Activated naive CD4-positive, alpha-beta T cell treated with anti-CD3 and anti-CD28 coated beads, Interleukin-2, amount 50 U/mL, for 24 hours (primary cell): ENCODE results near the gene R3HDM2.
"Not testable (repeated sequence)": the region's sequence is repeated elsewhere in the genome, so short reads cannot be mapped to it uniquely, and the experiment has no call there.

ENCODE experiments used
- H3K27ac Mint-ChIP-seq: one replicate; pipeline ENCODE4 v1.8.0; 2021; ENCODE audit warnings: mild to moderate bottlenecking, mixed read lengths
- H3K27me3 Mint-ChIP-seq: one replicate; pipeline ENCODE4 v1.8.0; 2021; ENCODE audit warnings: mixed read lengths
- H3K36me3 Mint-ChIP-seq: one replicate; pipeline ENCODE4 v1.8.0; 2021; ENCODE audit warnings: mixed read lengths
- H3K4me1 Mint-ChIP-seq: one replicate; pipeline ENCODE4 v1.8.0; 2021; ENCODE audit warnings: mixed read lengths
- H3K4me3 Mint-ChIP-seq: one replicate; pipeline ENCODE4 v1.8.0; 2021; ENCODE audit warnings: mild to moderate bottlenecking, mixed read lengths
- H3K9me3 Mint-ChIP-seq: one replicate; pipeline ENCODE4 v1.8.0; 2021; ENCODE audit warnings: mixed read lengths

R3HDM2 gene

GRCh38 chr12:57388425-57388824 lies 42.4 kb downstream of the R3HDM2 start:
- Mint-ChIP-seq H3K9me3 (no peaks in the 10 kb centered on the region), H3K4me1 (peaks cover 7% of the 10 kb centered on the region), H3K36me3 (peaks cover 7% of the 10 kb centered on the region), H3K27ac (no peak overlapping the region), H3K27me3 (no peaks in the 10 kb centered on the region), H3K4me3 (no peak overlapping the region)

- H3K4me1 Mint-ChIP-seq: no peaks in the 10 kb centered on the region
- no peaks in the 10 kb centered on the region for H3K9me3 Mint-ChIP-seq
- H3K36me3 Mint-ChIP-seq: peaks cover 3% of the 10 kb centered on the region
- H3K4me3 Mint-ChIP-seq: no peak overlapping the region
- H3K27ac Mint-ChIP-seq: no peak overlapping the region
- H3K27me3 Mint-ChIP-seq: no peaks in the 10 kb centered on the region
Observed at GRCh38 chr12:57386187-57386720, 44.6 kb downstream of the R3HDM2 start.

- peaks cover 3% of the 10 kb centered on the region for H3K4me1 Mint-ChIP-seq
- no peak overlapping the region for H3K27ac Mint-ChIP-seq
- H3K4me3 Mint-ChIP-seq: no peak overlapping the region
- no peaks in the 10 kb centered on the region for H3K9me3 Mint-ChIP-seq
- H3K27me3 Mint-ChIP-seq: no peaks in the 10 kb centered on the region
- peaks cover 3% of the 10 kb centered on the region for H3K36me3 Mint-ChIP-seq
Observed at GRCh38 chr12:57385586-57385985, 45.3 kb downstream of the R3HDM2 start.

GRCh38 chr12:57384478-57384877 lies 46.4 kb downstream of the R3HDM2 start:
- H3K27me3 Mint-ChIP-seq: no peaks in the 10 kb centered on the region
- peaks cover 12% of the 10 kb centered on the region for H3K4me1 Mint-ChIP-seq
- peaks cover 3% of the 10 kb centered on the region for H3K36me3 Mint-ChIP-seq
- H3K27ac Mint-ChIP-seq: no peak overlapping the region
- H3K9me3 Mint-ChIP-seq: no peaks in the 10 kb centered on the region
- no peak overlapping the region for H3K4me3 Mint-ChIP-seq

GRCh38 chr12:57381693-57382220 lies 49.1 kb downstream of the R3HDM2 start:
- Mint-ChIP-seq H3K4me1 (peaks cover 20% of the 10 kb centered on the region), H3K27ac (no peak overlapping the region), H3K36me3 (peaks cover 2% of the 10 kb centered on the region), H3K27me3 (no peaks in the 10 kb centered on the region), H3K4me3 (no peak overlapping the region), H3K9me3 (no peaks in the 10 kb centered on the region)

- Mint-ChIP-seq H3K27me3 (no peaks in the 10 kb centered on the region), H3K9me3 (no peaks in the 10 kb centered on the region), H3K27ac (no peak overlapping the region), H3K4me3 (no peak overlapping the region), H3K36me3 (peaks cover 2% of the 10 kb centered on the region), H3K4me1 (peaks cover 25% of the 10 kb centered on the region)
Observed at GRCh38 chr12:57380300-57380699, 50.5 kb downstream of the R3HDM2 start.

- Mint-ChIP-seq H3K27me3 (no peaks in the 10 kb centered on the region), H3K9me3 (no peaks in the 10 kb centered on the region), H3K4me3 (no peak overlapping the region), H3K36me3 (peaks cover 2% of the 10 kb centered on the region), H3K4me1 (peaks cover 31% of the 10 kb centered on the region), H3K27ac (peak overlapping the region; percentile 78)
Observed at GRCh38 chr12:57377103-57377840, 53.6 kb downstream of the R3HDM2 start.

GRCh38 chr12:57372233-57372632 lies 58.6 kb downstream of the R3HDM2 start:
- Mint-ChIP-seq H3K4me1 (peaks cover 24% of the 10 kb centered on the region), H3K27ac (no peak overlapping the region), H3K4me3 (no peak overlapping the region), H3K27me3 (no peaks in the 10 kb centered on the region), H3K36me3 (peaks cover 8% of the 10 kb centered on the region), H3K9me3 (no peaks in the 10 kb centered on the region)

GRCh38 chr12:57370696-57371095 lies 60.1 kb downstream of the R3HDM2 start:
- Mint-ChIP-seq H3K36me3 (peaks cover 18% of the 10 kb centered on the region), H3K27me3 (no peaks in the 10 kb centered on the region), H3K4me1 (peaks cover 20% of the 10 kb centered on the region), H3K27ac (no peak overlapping the region), H3K9me3 (no peaks in the 10 kb centered on the region), H3K4me3 (no peak overlapping the region)

- Mint-ChIP-seq H3K27ac (no peak overlapping the region), H3K36me3 (peaks cover 18% of the 10 kb centered on the region), H3K4me3 (no peak overlapping the region), H3K27me3 (no peaks in the 10 kb centered on the region), H3K9me3 (no peaks in the 10 kb centered on the region), H3K4me1 (peaks cover 17% of the 10 kb centered on the region)
Observed at GRCh38 chr12:57370072-57370471, 60.8 kb downstream of the R3HDM2 start.

- peaks cover 18% of the 10 kb centered on the region for H3K36me3 Mint-ChIP-seq
- H3K9me3 Mint-ChIP-seq: no peaks in the 10 kb centered on the region
- H3K4me1 Mint-ChIP-seq: peaks cover 17% of the 10 kb centered on the region
Observed at GRCh38 chr12:57369202-57369601, 61.6 kb downstream of the R3HDM2 start.

GRCh38 chr12:57368349-57369095 lies 62.3 kb downstream of the R3HDM2 start:
- Mint-ChIP-seq H3K27ac (no peak overlapping the region), H3K36me3 (peaks cover 18% of the 10 kb centered on the region), H3K4me1 (peaks cover 17% of the 10 kb centered on the region), H3K4me3 (no peak overlapping the region), H3K27me3 (no peaks in the 10 kb centered on the region), H3K9me3 (no peaks in the 10 kb centered on the region)

More at GRCh38 chr12:57369202-57369601, 61.6 kb downstream of the R3HDM2 start:
- Mint-ChIP-seq H3K27me3 (no peaks in the 10 kb centered on the region), H3K4me3 (no peak overlapping the region), H3K27ac (no peak overlapping the region)

GRCh38 chr12:57367121-57367520 lies 63.7 kb downstream of the R3HDM2 start:
- no peak overlapping the region for H3K27ac Mint-ChIP-seq
- no peaks in the 10 kb centered on the region for H3K9me3 Mint-ChIP-seq

GRCh38 chr12:57366315-57366714 lies 64.5 kb downstream of the R3HDM2 start:
- Mint-ChIP-seq H3K9me3 (no peaks in the 10 kb centered on the region), H3K27ac (no peak overlapping the region), H3K4me3 (no peak overlapping the region), H3K27me3 (no peaks in the 10 kb centered on the region), H3K4me1 (peaks cover 10% of the 10 kb centered on the region), H3K36me3 (peaks cover 18% of the 10 kb centered on the region)

More at GRCh38 chr12:57367121-57367520, 63.7 kb downstream of the R3HDM2 start:
- H3K36me3 Mint-ChIP-seq: peaks cover 18% of the 10 kb centered on the region
- peaks cover 14% of the 10 kb centered on the region for H3K4me1 Mint-ChIP-seq
- no peak overlapping the region for H3K4me3 Mint-ChIP-seq
- no peaks in the 10 kb centered on the region for H3K27me3 Mint-ChIP-seq

- peaks cover 17% of the 10 kb centered on the region for H3K36me3 Mint-ChIP-seq
- not testable (repeated sequence) for H3K4me3 Mint-ChIP-seq, H3K27ac Mint-ChIP-seq, H3K27me3 Mint-ChIP-seq, H3K9me3 Mint-ChIP-seq, H3K4me1 Mint-ChIP-seq
Observed at GRCh38 chr12:57364156-57364555, 66.7 kb downstream of the R3HDM2 start.

GRCh38 chr12:57360468-57360867 lies 70.4 kb downstream of the R3HDM2 start:
- Mint-ChIP-seq H3K36me3 (peaks cover 6% of the 10 kb centered on the region), H3K27ac (no peak overlapping the region), H3K27me3 (no peaks in the 10 kb centered on the region), H3K4me1 (peaks cover 3% of the 10 kb centered on the region), H3K9me3 (no peaks in the 10 kb centered on the region), H3K4me3 (no peak overlapping the region)
